ENCODE measurements around the gene N4BP2L2. TPM values are rescaled to one million over a fixed set of nuclear protein-coding genes. Genes with fewer than 3 reads are reported as not detected.
"Not testable (repeated sequence)": the region's sequence is repeated elsewhere in the genome, so short reads cannot be mapped to it uniquely, and the experiment has no call there.

Gene N4BP2L2
- total RNA-seq, 1 donor from 2014 or later = 168 TPM

GRCh38 chr13:32582991-32583390 is 44.4 kb upstream of the N4BP2L2 start:
- TF ChIP-seq, protein P1, sequence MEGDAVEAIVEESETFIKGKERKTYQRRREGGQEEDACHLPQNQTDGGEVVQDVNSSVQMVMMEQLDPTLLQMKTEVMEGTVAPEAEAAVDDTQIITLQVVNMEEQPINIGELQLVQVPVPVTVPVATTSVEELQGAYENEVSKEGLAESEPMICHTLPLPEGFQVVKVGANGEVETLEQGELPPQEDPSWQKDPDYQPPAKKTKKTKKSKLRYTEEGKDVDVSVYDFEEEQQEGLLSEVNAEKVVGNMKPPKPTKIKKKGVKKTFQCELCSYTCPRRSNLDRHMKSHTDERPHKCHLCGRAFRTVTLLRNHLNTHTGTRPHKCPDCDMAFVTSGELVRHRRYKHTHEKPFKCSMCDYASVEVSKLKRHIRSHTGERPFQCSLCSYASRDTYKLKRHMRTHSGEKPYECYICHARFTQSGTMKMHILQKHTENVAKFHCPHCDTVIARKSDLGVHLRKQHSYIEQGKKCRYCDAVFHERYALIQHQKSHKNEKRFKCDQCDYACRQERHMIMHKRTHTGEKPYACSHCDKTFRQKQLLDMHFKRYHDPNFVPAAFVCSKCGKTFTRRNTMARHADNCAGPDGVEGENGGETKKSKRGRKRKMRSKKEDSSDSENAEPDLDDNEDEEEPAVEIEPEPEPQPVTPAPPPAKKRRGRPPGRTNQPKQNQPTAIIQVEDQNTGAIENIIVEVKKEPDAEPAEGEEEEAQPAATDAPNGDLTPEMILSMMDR (IDR thresholded peaks at IDR 0.05; ENCODE audit: unreplicated experiment) = no peak
- H3K4me3 Mint-ChIP-seq = no peak overlapping the region
- no peaks in the 10 kb centered on the region for H3K27me3 Mint-ChIP-seq (ENCODE audit: low read depth)
- H3K27ac Mint-ChIP-seq = no peak overlapping the region
- no peak for DNase-seq (ENCODE audit: low spot score in 2 of 2, unreplicated experiment in 2 of 2)
- H3K4me1 Mint-ChIP-seq = peaks cover 10% of the 10 kb centered on the region
- H3K9me3 Mint-ChIP-seq = peaks cover 3% of the 10 kb centered on the region
- no peaks in the 10 kb centered on the region for H3K36me3 Mint-ChIP-seq

GRCh38 chr13:32582281-32582680 is 43.7 kb upstream of the N4BP2L2 start:
- H3K9me3 Mint-ChIP-seq = peaks cover 6% of the 10 kb centered on the region
- DNase-seq (ENCODE audit: low spot score in 2 of 2, unreplicated experiment in 2 of 2) = no peak
- TF ChIP-seq, protein P1 (IDR thresholded peaks at IDR 0.05; ENCODE audit: unreplicated experiment) = no peak
- peaks cover 7% of the 10 kb centered on the region for H3K4me1 Mint-ChIP-seq
- no peaks in the 10 kb centered on the region for H3K27me3 Mint-ChIP-seq (ENCODE audit: low read depth)
- peaks cover 2% of the 10 kb centered on the region for H3K36me3 Mint-ChIP-seq
- no peak overlapping the region for H3K27ac Mint-ChIP-seq
- H3K4me3 Mint-ChIP-seq = no peak overlapping the region

DNA sequence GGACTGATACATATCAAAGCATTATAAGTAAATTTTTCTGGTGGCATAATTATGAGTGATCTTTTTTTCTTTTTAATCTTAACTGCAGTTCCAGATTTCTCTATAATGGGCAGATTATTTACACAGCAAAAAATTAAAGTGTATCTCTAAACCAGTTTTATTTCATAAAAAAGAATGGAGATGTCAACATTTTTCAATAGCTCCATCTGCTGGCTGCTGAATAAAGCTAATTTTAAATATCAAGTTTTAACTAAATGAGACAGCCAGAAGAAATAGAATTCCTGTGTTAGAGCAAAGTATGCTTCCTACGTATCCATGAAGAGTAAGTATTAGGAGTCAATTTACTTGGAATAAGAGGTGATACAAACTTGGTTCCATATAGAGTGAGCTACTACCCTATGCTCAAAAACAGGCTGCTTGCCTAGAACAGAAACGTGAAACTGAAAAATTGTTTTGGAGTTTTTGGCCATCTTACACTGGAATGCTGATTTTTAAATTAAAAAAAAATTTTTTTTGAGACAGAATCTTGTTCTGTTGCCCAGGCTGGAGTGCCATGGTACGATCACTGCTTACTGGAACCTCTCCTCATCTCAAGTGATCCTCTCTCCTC is 42.7 kb upstream of the N4BP2L2 start:
- Mint-ChIP-seq H3K36me3 (peaks cover 6% of the 10 kb centered on the region), H3K27ac (no peak overlapping the region), H3K27me3 (ENCODE audit: low read depth) (no peaks in the 10 kb centered on the region), H3K9me3 (peaks cover 14% of the 10 kb centered on the region), H3K4me1 (peaks cover 7% of the 10 kb centered on the region), H3K4me3 (no peak overlapping the region)
- TF ChIP-seq, protein P1 (IDR thresholded peaks at IDR 0.05; ENCODE audit: unreplicated experiment) = peak; percentile 41
- no peak for DNase-seq (ENCODE audit: low spot score in 2 of 2, unreplicated experiment in 2 of 2)

DNA sequence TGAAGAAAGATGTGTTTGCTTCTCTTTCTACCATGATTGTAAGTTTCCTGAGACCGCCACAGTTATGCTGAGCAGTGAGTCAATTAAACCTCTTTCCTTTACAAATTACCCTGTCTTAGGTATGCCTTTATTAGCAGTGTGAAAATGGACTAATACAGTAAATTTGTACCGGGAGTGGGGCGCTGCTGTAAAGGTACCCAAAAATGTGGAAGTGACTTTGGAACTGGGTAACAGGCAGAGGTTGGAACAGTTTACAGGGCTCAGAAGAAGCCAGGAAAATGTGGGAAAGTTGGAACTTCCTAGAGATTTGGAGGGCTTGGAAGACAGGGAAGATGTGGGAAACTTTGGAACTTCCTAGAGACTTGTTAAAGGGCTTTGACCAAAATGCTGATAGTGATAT is 38.4 kb upstream of the N4BP2L2 start:
- H3K36me3 Mint-ChIP-seq = peaks cover 6% of the 10 kb centered on the region
- peaks cover 14% of the 10 kb centered on the region for H3K9me3 Mint-ChIP-seq
- DNase-seq (ENCODE audit: low spot score in 2 of 2, unreplicated experiment in 2 of 2) = no peak
- no peaks in the 10 kb centered on the region for H3K4me1 Mint-ChIP-seq
- no peaks in the 10 kb centered on the region for H3K27me3 Mint-ChIP-seq (ENCODE audit: low read depth)
- TF ChIP-seq, protein P1 (IDR thresholded peaks at IDR 0.05; ENCODE audit: unreplicated experiment) = no peak
- H3K27ac Mint-ChIP-seq = no peak overlapping the region
- H3K4me3 Mint-ChIP-seq = no peak overlapping the region

GRCh38 chr13:32575687-32576086 is 37.1 kb upstream of the N4BP2L2 start:
- not testable (repeated sequence) for DNase-seq (ENCODE audit: low spot score in 2 of 2, unreplicated experiment in 2 of 2); H3K4me3 Mint-ChIP-seq; H3K27me3 Mint-ChIP-seq (ENCODE audit: low read depth); H3K4me1 Mint-ChIP-seq; H3K27ac Mint-ChIP-seq; H3K36me3 Mint-ChIP-seq
- peaks cover 14% of the 10 kb centered on the region for H3K9me3 Mint-ChIP-seq

GRCh38 chr13:32560842-32561241 is 22.2 kb upstream of the N4BP2L2 start:
- not testable (repeated sequence) for H3K36me3 Mint-ChIP-seq; H3K4me3 Mint-ChIP-seq; H3K4me1 Mint-ChIP-seq; DNase-seq (ENCODE audit: low spot score in 2 of 2, unreplicated experiment in 2 of 2); H3K27me3 Mint-ChIP-seq (ENCODE audit: low read depth); H3K27ac Mint-ChIP-seq
- H3K9me3 Mint-ChIP-seq = peaks cover 19% of the 10 kb centered on the region

GRCh38 chr13:32555613-32556012 is 17.0 kb upstream of the N4BP2L2 start:
- no peak overlapping the region for H3K27ac Mint-ChIP-seq
- TF ChIP-seq, protein P1 (IDR thresholded peaks at IDR 0.05; ENCODE audit: unreplicated experiment) = no peak
- no peak for DNase-seq (ENCODE audit: low spot score in 2 of 2, unreplicated experiment in 2 of 2)
- peaks cover 1% of the 10 kb centered on the region for H3K36me3 Mint-ChIP-seq
- H3K9me3 Mint-ChIP-seq = peaks cover 7% of the 10 kb centered on the region
- no peaks in the 10 kb centered on the region for H3K27me3 Mint-ChIP-seq (ENCODE audit: low read depth)
- H3K4me3 Mint-ChIP-seq = no peak overlapping the region
- H3K4me1 Mint-ChIP-seq = no peaks in the 10 kb centered on the region
